Stromal cell of bone marrow (primary cell): ENCODE data around the gene SPATA6.

Experiments used
- DNase-seq: peaks from one replicate; pipeline ENCODE4 v3.0.0-alpha.2; 2012; ENCODE audit warnings: low read depth

SPATA6 gene

GRCh38 chr1:48251821-48252220 lies 220.2 kb downstream of the SPATA6 start:
- no peak for DNase-seq

DNA sequence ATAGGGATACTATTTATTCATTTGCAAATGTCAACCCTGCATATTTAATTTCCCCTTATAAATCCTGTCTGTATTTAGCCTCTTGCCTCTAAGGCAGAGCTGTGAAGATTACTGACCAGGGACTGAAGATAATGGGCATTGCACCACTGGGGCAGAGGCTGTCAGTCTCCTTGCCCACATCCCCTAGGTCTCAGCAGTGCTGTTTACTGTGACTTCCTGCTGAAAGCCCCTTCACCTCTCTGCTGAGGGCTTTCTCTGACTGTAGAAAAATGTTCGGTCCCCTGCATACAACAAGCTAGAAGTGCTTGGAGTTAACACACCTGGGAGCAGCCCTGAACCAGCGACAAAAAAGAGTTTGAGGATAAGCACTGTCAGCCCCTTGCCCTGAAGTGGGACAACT lies 220.7 kb downstream of the SPATA6 start:
- no peak for DNase-seq

GRCh38 chr1:48250572-48250971 lies 221.4 kb downstream of the SPATA6 start:
- no peak for DNase-seq

GRCh38 chr1:48249868-48250267 lies 222.1 kb downstream of the SPATA6 start:
- DNase-seq: no peak

DNA sequence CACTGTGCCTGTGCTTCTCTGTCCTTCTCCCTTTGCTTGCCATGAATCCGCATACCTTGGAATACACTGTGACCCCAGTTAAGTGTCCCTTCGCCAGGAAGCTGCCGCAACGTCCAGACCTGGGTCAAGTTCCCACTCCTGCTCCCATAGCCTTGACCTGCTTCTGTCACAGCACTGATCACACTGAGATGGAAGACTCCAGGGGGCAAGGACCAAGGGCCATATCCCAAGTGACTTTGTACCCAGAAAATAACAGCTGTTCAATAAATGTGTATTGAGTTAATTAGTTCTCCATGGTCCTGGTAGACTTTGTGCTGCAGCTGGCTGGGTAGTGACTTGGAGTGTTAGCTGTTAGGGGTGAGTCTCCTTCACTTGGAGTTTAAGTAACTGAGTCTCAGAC lies 223.6 kb downstream of the SPATA6 start:
- DNase-seq: no peak

DNA sequence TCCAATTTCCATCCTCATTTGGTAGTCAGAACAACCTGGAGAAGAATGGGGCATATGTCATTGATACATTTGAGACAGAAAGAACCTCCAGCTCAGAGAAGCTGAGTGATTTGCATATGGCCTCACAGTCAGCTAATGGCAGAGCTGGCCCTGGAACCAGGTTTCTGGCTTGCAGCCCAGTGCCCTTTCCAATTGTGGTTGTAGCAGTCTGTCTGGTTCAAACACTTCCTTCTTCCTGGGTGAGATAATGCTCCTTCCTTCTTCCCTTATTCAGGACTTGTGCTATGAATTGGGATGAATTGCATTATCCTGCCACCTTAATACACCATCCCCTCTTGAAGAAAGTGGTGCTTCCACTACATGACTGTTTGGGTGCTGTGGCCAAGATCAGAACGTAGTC lies 225.3 kb downstream of the SPATA6 start:
- DNase-seq: no peak
